Cerebellar nuclear complex (tissue), 1 donor: Measurements from ENCODE around the gene CXCR5.

ENCODE experiments used
- DNase-seq, 2 experiments: peaks; one replicate each; lab custom pipeline; 2025; lab: John Stamatoyannopoulos, UW

Gene CXCR5

GRCh38 chr11:118913411-118914125 is 29.9 kb downstream of the CXCR5 start:
- no peak for DNase-seq

DNA sequence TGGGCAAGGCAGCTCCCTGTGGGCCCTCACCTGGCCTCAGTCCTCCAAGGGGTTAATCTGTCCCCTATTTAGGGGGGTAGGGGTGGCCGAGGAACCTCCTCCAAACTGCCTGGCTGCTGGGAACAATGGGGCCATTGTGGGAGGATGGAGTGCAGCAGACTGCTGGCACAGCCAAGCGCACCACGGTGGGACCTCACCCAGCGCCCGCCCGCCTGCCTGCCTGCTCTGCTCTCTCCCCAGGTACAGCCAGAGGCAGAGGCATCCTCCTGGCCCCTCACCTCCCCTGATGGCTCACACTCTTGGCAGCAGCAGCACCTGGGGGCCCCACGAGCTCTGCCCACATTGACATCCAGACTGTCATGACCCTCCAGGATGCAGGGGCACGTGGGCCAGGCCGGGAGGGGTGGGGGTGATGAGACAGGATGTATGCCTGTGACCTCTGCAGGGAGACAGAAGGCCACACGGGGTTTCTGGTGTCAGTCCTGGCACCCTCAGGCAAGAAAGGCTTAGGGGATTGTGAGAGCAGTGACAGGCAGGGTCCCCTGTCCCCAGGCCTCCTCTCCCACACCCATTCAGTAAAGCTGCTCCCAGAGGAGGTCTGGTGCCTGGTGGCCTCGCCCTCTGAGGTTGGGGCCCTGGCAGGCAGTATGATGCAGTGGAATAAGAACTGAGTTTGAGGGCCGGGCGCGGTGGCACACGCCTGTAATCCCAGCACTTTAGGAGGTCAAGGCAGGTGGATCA is 30.7 kb downstream of the CXCR5 start:
- DNase-seq, result no peak

DNA sequence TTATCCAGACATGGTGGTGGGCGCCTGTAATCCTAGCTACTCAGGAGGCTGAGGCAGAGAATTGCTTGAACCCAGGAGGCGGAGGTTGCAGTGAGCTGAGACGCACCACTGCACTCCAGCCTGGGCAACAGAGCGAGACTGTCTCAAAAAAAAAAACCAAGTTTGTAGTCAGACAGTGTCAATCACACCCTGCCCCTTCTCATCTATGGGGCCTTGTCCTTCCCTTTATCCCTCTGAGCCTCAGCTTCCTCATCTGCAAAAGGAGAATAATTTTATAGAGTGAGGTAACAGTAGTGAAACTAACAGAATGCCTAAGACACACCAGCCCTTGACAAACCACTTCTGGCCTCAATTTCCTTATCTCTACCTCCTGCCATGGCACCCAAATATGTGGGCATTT is 31.3 kb downstream of the CXCR5 start:
- DNase-seq, result no peak

- DNase-seq, result no peak
These were observed 31.7 kb downstream of the CXCR5 start for GRCh38 chr11:118915396-118915795.

GRCh38 chr11:118915941-118916841 is 32.5 kb downstream of the CXCR5 start:
- no peak for DNase-seq

- no peak for DNase-seq
These were observed 33.2 kb downstream of the CXCR5 start for GRCh38 chr11:118916842-118917388.

GRCh38 chr11:118917481-118918127 is 33.9 kb downstream of the CXCR5 start:
- no peak for DNase-seq

DNA sequence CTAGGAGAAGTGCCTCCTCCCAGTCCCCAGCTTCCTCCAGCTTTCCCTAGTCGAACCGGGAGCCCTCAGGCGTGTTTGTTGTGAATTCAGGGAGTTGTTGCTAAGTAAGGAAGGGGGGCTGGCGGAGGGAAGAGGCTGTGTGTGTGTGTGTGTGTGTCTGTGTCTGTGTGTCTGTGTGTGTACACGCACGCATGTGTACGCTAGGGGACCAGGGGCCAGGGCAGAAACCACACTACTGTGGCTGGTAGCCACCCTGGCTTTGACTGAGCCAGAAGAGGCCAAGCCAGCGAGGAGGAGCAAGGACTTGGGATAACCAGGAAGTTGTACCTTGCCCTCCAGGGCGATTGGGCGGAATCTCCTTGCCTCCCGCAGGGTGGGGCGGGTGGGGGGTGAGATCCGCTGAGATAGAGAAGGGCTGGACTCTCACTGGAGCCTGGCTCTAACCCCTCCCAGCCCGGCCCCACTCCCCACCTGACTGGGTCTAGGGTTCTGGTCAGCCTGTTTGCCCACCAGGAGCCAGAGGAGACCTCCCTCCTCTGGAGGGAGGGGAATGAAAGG is 34.5 kb downstream of the CXCR5 start:
- DNase-seq, result no peak

DNA sequence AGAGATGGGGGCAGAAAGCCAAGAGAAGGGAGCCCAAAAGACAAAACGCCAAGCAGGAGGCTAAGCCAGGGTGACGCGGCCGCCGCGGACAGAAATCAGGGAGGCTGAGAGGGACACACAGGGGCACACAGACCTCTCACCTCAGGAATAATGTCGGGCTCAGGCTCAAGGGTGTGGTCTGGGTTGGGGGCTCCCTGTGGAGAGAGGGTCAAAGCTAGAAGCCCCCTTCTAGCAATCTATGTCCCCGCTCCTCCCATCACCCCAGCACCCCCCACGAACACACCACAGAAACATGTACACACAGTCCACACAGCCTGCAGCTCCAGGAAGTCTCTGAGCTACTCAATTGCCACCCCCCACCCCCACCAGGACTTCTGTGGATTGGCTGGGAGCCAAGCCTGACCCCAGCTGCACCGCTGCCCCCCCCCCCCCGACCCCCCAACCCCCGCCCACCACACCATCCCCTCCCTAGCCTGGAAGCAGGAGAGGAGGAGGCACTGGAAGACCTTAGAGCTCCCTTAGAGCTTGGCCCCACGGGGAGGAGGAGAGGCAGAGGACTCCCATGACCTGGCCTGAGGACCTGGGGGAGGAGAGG is 35.1 kb downstream of the CXCR5 start:
- no peak for DNase-seq

DNA sequence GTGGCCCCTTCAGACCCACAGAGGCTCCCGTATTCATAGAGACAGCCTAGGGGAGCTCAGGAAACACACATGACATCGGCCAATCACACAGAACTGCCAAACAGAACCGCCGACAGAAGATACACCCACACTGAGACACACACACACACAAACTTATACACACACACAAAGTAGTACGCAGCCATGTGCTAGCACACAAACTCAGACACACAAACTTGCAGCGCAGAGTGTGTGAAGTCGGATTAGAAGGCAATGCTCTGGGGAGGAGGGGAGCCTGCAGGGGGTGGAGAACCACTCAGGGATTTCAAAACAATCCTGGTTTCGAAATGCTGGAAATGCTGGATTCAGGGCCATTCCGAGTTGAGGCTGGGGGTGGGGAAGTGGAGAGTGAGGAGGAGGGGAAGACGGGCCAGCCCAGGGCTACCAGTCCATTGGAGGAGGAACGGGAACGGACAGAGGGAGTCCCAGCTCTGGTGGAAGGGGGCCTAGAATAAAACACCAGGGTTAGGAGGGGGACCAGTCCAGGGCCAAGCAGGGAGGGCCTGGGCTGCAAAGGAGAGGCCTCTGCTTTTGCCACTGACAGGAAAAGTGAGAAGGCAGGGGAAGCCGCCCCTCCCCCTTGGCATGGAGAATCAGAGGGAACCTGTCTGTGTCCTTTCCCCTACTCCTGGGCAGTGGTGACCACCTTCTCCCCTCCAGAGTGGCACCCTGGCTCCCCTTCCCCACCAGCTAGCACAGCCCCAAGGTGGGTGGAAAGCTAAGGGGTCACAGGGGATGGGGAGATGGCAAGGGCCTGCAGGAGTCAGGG is 37.6 kb downstream of the CXCR5 start:
- DNase-seq, result no peak

DNA sequence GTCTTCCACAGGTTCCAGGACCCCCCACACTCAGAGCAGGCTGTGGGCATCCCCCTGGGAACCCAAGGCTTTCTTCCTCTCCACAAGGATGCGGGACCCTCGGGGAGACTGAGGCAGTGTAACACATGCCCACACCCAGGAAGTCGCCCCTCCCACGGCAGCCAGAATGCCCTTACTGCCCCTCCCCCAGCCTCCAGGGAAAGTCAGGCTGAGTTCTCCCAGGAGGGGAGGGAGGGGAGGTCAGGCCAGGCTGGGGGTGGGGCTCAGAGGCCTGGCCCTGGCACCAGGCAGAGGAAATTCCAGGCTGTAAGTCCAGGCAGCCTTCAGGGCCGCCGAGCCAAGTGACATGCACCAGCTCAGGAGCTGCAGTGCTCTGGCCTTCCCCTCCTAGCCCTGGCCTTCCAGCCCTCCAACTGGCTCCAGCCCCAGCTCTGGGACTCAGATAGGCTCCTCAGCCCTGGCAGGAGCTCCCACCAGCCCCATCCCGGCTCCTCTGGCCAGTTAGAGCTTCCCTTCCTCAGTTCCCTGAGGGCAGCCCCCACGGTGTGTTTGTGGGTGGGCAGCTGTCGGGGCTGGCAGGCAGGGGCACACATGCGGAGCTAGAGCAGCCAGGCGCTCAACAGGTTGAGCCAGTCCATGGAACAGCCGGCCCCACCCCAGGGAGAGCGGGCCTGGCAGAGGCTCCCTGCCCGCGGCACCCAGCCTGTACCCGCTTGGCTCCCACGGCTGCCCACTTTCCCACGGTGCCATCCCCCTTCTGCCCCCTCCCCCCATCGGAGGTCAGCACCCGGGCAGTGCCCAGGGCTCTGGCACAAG is 38.4 kb downstream of the CXCR5 start:
- DNase-seq, result no peak

- DNase-seq, result no peak
These were observed 39.3 kb downstream of the CXCR5 start for GRCh38 chr11:118922745-118923627.

DNA sequence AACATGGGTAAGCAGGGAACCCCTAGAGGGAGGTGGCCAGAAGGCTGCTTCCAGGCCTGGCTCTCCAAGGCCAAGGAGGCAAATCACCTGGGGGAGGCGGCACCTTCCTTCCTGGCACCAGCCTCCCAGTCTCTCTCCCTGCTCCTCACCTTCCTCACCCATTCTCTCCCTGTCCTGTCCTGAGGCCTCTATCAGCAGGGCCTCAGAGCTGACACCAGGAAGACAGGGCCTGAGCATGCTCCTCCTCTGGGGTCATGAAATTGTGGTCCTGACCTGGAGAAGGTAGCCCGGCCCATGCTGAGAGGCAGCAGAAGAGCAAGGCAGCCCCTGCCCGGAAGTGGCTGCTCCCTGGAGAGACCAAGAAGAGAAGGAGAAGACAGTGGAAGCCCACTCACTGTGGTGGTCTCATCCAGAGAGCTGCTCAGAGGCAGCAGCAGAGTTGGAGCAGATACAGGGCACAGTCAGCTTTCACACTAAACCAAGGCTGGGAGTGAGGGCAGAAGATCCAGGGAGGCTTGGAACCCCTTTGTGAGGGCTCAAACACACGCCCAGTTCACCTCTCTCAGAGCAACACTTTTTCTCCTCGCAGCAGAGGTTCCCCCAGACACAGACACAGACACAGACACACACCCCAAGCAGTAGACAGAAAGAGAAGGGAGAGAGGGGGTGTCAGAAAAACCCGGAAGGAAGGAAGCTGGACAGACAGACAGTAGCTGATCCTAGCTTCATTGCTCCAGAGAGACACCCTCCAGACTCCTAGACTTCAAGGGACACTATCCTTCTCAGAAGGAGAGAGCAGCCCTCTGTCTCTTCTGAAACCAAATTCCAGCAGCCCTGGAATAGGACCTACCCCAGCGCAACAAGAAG is 40.3 kb downstream of the CXCR5 start:
- no peak for DNase-seq

DNA sequence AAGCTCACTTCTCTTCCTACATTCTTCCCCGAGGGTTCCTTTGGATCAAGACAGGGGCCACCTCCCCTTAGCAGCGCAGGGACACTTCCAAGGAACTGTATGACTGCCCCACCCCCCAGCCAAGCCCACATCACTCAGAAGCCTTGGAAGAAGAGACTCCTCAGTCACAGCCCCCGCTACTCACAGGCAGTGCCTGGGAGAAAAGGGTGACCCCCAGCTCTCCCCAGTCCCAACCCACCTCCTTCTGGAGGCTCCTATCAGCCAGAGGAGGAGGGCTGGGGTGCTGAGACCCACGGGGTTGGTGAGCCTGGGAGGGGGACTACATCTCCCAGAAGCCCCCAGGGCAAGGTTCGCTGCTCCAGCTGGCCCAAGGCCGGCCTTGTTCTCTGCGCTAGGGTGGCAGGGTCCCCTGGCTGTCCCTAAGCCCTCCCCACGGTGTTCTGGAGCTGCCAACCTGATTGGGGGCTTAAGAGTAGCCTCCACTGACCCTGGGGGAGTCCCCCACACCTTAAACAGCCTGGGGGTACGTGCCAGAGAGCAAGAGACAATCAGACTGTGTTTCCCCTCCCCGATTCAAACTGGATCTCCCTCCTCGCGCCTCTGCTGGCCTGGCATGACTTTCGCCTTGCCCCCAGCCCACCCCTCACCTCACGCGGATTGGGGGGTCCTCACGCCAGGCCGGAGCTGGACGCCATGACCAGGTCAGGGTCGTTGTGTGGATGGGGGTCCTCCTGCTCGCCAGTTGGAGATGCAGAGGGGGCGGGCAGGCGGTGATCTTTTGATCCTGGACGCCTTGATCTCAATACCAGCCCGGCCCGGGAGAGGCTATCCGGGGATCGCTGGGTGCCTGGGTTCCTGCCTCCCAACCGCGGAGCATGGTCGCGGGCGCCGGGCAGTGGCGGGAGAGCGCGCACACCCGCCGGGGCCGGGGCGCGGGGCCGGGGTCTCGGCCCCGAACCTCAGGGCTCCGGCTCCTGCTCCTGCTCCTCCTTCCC is 41.2 kb downstream of the CXCR5 start:
- DNase-seq, result no peak

DNA sequence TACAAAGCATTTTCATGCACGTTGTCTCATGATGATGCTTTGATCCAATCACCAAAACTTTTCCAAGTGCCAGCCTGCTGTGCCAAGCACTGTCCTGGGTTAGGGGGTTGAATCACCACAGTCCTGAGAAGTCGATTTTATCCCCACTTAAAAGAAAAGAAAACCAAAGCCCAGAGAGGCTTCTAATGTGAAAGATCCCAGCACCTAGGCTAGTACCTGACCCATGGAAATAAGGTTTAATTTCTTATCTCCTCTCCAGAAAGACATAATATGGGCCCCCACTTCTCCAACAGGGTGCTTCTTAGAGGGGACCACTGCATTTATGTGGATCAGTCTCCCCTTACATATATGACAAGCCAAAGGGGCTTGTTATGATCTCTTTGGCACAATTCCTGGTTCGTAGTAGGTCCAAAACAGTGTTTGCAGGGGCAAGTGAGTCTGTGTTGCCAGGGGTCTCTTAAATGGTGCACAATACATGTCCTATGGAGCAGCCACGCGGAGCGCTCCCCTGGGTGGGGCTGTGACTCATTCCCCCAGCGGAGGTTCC is 43.9 kb downstream of the CXCR5 start:
- DNase-seq, result no peak
